Activated CD4-positive, CD25-positive, alpha-beta regulatory T cell treated with anti-CD3 and anti-CD28 coated beads, Interleukin-2, amount 50 U/mL, for 16 hours (primary cell): ENCODE data around the gene LMNA.
A peak's percentile ranks its signal among the peaks of the same experiment; 100 is the strongest.
"Not testable (repeated sequence)": the region's sequence is repeated elsewhere in the genome, so short reads cannot be mapped to it uniquely, and the experiment has no call there.

Source experiments
- DNase-seq: peaks from one replicate; pipeline ENCODE4 v3.0.0-alpha.2; 2020; ENCODE audit warnings: low read depth, low spot score

LMNA gene

GRCh38 chr1:156114101-156114918 lies at the start of gene LMNA:
Gene LMNA (plus strand): TSS chr1:156114711. CDS start chr1:156114919, 208 bp downstream.
- peak; percentile 62 for DNase-seq

DNA sequence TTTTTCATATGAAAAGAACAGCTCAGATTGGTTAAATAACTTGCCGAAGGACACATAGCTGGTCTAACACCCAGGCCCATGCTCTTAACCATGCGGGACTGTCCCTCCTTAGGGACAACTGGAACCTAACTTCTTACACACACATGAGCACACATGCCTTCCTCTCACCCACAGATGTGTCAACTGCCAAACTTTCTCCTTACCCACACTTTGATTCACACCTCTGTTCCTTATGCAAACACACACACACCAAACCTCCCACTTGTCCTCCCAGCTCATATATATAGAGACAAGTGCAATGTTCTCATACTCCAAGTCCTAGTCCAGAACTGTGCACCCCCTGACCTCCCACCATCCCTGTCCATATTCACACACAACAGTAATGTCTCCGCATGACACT lies 49.3 kb upstream of the LMNA start:
- DNase-seq: no peak

DNA sequence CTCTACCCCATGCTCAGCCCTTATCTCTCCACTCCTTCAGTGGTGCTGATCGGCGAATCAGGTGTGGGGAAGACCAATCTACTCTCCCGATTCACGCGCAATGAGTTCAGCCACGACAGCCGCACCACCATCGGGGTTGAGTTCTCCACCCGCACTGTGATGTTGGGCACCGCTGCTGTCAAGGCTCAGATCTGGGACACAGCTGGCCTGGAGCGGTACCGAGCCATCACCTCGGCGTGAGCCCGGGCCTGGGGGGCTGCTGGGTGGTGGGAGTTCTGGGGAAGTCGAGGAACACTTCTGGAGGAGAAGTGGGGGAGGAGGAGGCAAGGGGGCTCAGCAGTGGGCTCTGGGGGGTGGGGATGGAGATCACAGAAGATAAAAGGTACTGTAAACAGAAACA lies 48.6 kb upstream of the LMNA start:
- DNase-seq: no peak

- DNase-seq: no peak
These were observed 47.2 kb upstream of the LMNA start for GRCh38 chr1:156067262-156067661.

DNA sequence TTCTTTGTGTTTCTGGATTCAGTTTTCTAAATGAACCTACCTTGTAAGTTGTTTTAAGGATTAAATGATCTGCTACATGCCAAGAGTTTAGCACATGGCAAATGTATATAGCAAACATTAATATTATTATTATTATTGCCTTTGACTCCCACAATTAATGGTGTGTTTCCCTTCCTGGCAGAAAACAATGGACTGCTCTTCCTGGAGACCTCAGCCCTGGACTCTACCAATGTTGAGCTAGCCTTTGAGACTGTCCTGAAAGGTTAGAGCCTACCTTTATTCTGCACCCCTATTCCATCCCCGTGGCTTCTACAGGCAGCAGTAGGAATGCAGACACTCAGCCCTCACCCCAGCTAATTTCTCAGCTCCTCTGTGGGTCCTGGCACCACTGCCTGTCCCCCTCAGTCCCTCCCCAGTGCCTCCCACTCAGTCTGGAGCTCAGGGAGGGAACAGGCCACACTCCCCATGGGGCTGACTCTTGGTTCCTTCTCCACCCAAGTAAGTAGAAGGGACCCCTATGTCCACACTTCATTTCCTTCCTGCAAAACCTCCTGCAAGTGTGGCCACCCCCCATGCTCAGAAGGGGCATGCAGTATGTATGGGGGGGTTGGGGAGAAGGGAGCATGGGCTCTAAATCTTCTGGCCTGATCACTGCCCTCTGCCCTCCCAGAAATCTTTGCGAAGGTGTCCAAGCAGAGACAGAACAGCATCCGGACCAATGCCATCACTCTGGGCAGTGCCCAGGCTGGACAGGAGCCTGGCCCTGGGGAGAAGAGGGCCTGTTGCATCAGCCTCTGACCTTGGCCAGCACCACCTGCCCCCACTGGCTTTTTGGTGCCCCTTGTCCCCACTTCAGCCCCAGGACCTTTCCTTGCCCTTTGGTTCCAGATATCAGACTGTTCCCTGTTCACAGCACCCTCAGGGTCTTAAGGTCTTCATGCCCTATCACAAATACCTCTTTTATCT lies 44.7 kb upstream of the LMNA start:
- no peak for DNase-seq

DNA sequence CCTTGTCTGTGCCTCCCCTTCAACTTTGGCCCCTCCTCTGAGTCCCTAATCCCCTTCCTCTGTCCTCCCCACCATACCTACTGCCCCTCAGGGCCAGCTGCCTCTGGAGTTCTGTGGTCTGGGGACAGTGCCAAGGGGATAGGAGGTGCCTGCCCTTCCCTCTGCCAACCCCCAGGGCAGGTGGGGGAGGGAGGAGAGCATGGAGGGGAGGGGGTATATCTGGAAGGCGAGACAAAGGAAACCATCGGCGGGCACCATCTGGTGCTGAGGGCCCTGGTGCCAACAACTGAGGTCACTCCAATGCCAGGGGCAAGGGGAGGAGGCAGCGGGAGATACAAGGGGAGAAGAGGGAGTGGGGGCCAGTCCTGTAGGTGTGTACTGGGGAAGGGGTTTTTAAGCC lies 44.0 kb upstream of the LMNA start:
- no peak for DNase-seq

DNA sequence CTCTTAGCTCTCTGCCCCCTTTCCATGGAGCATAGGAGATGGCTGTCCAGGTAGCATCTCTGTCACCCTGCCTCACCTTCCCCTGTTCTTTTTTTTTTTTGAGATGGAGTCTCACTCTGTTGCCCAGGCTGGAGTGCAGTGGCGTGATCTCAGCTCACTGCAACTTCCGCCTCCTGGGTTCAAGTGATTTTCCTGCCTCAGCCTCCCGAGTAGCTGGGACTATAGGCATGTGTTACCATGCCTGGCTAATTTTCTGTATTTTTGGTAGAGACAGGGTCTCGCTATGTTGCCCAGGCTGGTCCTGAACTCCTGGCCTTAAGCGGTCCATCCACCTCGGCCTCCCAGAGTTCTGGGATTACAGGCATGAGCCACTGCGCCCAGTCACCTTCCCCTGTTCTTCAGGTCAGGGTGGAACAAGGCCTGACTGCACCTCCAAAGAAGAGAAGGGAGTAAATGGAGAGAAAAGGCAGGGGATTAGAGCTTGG lies 43.1 kb upstream of the LMNA start:
- not testable (repeated sequence) for DNase-seq

GRCh38 chr1:156072251-156072650 lies 42.3 kb upstream of the LMNA start:
- no peak for DNase-seq

DNA sequence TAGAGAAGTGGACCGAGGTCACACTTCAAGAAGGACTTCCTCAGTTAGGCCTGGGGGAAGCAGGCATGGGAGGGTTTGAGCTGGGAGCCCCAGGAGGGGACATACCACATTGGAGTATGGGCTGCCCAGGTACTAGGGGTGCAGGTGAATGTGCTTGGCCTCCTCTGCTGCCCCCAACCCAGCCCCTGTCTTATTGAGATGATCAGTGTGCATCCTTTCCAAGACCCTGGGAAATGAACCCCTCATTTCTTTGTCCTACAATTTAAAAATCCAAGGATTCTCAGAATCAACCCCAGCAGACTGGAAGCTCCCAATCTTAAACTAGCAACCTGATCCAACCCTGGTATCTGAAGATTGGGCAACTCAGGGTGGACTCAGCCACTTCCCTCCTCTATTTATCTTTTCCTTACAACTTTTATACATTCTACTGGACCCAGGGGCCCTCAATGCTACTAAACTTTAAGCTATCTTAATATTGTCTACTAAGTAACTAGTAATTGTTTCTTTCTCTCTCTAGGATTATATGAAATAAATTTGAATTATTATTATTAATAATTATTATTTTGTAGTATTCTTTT lies 41.3 kb upstream of the LMNA start:
- DNase-seq: no peak

GRCh38 chr1:156073740-156074139 lies 40.8 kb upstream of the LMNA start:
- no peak for DNase-seq

DNA sequence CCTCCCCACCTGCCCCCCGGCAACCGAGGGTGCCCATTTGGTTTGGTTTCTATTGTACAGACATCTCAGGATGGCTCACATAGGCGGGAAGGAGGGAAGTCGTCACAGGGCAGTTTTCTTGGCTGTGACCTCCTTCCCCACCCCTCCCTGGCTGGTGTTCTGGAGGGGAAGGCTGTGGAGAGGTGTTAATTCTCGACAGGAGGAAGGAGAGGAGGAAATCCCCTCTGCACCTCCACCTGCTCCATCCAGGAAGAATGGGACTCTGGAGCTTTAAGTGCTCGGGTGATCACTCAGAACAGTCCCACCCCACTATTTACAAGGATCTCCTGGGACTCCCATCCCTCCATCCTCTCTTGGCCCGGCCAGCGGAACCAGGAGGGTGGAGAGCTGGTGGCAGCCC lies 39.9 kb upstream of the LMNA start:
- DNase-seq: no peak

DNA sequence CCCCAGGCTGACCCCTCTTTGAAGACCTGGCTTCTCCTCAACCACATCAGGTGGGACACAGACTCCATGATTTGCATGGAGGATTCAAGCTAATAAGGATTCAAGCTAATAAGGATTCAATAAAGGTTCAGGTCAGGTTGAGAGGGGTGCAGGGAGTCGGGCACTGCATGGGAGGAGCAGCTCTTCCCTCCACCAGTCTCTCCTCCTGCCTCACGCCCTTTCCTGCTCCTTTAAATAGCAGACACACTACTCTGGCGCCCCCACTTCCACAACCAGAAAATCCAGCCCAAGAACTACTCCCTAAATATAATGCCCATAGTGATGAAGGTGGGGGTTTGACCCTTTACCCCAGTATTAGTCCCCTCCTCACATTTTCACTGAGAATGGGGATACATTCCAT lies 39.3 kb upstream of the LMNA start:
- no peak for DNase-seq

DNA sequence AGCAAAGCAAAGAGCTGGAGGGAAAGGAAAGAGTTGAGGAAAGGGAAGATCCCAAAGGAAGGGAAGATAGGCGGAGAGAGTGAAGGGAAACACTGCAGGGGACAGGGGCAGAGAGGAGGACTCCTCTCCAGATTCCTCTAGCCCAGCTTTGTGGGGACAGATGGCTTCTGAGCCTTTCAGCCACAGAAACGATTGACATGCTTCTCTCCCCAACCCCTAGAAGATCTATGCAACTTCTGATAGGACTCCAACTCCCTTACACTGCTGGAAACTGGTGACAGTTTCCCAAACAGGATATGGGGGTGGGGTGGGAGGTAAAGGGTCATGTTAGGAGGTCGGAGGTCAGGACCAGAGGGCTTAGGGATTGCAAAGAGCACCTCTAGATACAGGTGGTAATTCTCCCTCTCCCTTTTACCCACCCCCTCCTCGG lies 38.7 kb upstream of the LMNA start:
- DNase-seq: no peak

GRCh38 chr1:156076609-156077429 lies 37.7 kb upstream of the LMNA start:
- DNase-seq: no peak

GRCh38 chr1:156077430-156077760 lies 37.1 kb upstream of the LMNA start:
- no peak for DNase-seq

GRCh38 chr1:156078728-156079127 lies 35.8 kb upstream of the LMNA start:
- no peak for DNase-seq

- no peak for DNase-seq
These were observed 34.7 kb upstream of the LMNA start for GRCh38 chr1:156079762-156080161.

DNA sequence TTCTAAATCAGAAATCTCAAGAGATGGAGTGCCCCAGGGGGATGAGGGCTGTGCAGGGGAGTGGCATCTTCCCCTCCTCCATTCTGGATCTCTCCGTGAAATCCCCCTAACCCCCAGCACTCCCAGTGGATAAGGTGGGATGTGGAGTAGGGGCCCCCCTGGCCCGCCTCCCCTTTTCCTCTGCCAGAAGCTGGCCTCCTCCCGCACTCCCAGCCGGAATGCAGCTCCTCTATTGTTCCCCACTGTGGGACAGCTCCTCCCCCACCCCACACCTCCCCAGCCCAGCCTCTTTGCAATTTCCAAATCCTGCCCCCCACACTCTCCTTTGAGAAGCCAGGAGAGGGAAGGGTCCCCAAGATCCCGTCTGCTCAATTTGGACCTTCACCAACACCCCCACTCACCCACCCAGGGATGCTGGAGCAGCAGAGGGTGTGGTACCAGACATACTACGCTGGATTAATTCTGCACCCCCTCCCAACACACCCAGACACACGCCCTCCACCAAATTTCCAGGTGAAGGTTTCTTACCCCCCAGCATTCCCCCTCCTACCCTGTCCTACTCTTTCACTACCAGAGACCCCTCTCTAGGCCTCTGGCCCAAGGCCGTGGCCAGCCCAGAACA lies 34.2 kb upstream of the LMNA start:
- DNase-seq: no peak

DNA sequence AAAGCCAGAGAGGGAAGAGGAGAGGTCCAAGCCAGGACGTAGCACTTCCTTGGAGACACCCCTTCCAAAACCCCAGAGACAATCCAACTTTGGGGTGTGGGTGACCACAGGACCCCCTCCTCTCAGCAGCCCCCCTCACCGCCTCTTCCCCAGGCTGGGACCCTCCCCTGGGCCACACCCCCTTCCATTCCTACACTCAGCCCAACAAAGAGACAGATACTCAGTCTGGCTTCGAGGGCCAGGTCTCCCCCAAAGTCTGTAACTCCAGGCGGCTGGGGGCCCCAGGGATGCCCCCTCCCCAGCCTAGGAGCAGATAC lies 33.7 kb upstream of the LMNA start:
- DNase-seq: no peak

GRCh38 chr1:156081180-156081916 lies 33.2 kb upstream of the LMNA start:
- DNase-seq: no peak
